GM21526 (cell line): Measurements from ENCODE around the gene GPC1.
"Not testable (repeated sequence)": the region's sequence is repeated elsewhere in the genome, so short reads cannot be mapped to it uniquely, and the experiment has no call there.

Source experiments
- ATAC-seq: cut with Tn5 transposase; IDR thresholded peaks from one replicate; pipeline ENCODE4 v1.9.1; 2021; ENCODE audit warnings: moderate library complexity; ENCODE audit not compliant: unreplicated experiment, low FRiP score

The GPC1 gene

GRCh38 chr2:240482141-240482540, 46.7 kb downstream of the GPC1 start:
- no peak for ATAC-seq

GRCh38 chr2:240491483-240491882, 56.0 kb downstream of the GPC1 start:
- ATAC-seq: no peak

- ATAC-seq: no peak
These were observed 58.8 kb downstream of the GPC1 start for GRCh38 chr2:240494194-240494793.

GRCh38 chr2:240494942-240495341, 59.5 kb downstream of the GPC1 start:
- not testable (repeated sequence) for ATAC-seq

- not testable (repeated sequence) for ATAC-seq
These were observed 61.6 kb downstream of the GPC1 start for GRCh38 chr2:240497082-240497481.

GRCh38 chr2:240498171-240498957, 62.9 kb downstream of the GPC1 start:
- ATAC-seq: no peak

GRCh38 chr2:240498958-240499260, 63.4 kb downstream of the GPC1 start:
- ATAC-seq: no peak

GRCh38 chr2:240499309-240500301, 64.1 kb downstream of the GPC1 start:
- ATAC-seq: no peak

GRCh38 chr2:240500561-240501423, 65.3 kb downstream of the GPC1 start:
- ATAC-seq: no peak

GRCh38 chr2:240501531-240501991, 66.1 kb downstream of the GPC1 start:
- no peak for ATAC-seq

GRCh38 chr2:240502059-240502429, 66.6 kb downstream of the GPC1 start:
- no peak for ATAC-seq

GRCh38 chr2:240502430-240503121, 67.1 kb downstream of the GPC1 start:
- ATAC-seq: no peak

GRCh38 chr2:240503375-240503774, 67.9 kb downstream of the GPC1 start:
- no peak for ATAC-seq

- no peak for ATAC-seq
These were observed 68.4 kb downstream of the GPC1 start for GRCh38 chr2:240503848-240504247.

- ATAC-seq: no peak
These were observed 70.4 kb downstream of the GPC1 start for GRCh38 chr2:240505910-240506309.

GRCh38 chr2:240506406-240507059, 71.1 kb downstream of the GPC1 start:
- ATAC-seq: no peak

GRCh38 chr2:240507060-240507777, 71.8 kb downstream of the GPC1 start:
- no peak for ATAC-seq

- no peak for ATAC-seq
These were observed 72.4 kb downstream of the GPC1 start for GRCh38 chr2:240507778-240508251.
